HCT116 (cell line): ENCODE results near the gene RAB40AL. TPM values are rescaled to one million over a fixed set of nuclear protein-coding genes. Genes with fewer than 3 reads are reported as not detected.

Source experiments
- ATAC-seq: fragments of 200-7000 bp; cut with Tn5 transposase; 2 replicates; pipeline ENCODE4 v1.9.1; 2020; ENCODE audit warnings: mild to moderate bottlenecking, moderate library complexity
- BruUV-seq: library from RNA; stranded (reverse); fragments of 400-500 nt; replicated peaks from 2 replicates; lab custom pipeline; 2021; lab: Mats Ljungman, UMichigan
- CTCF ChIA-PET: fragments of 300-600 bp; sonication (Branson Sonifier 250); formaldehyde crosslinking; loops from one replicate; lab custom pipeline; 2021; ENCODE audit warnings: antibody characterized with exemption; lab: Charles Lee
- POLR2A ChIA-PET: fragments of 300-600, 350-600 bp; sonication (Branson Sonifier 250); formaldehyde crosslinking; loops from one replicate; lab custom pipeline; 2021; ENCODE audit warnings: antibody characterized with exemption; lab: Charles Lee
- RAD21 ChIA-PET, 2 experiments: fragments of 300-600 bp; sonication (Branson Sonifier 250); formaldehyde crosslinking; loops; one replicate each; lab custom pipeline; 2023; ENCODE audit warnings: low total read pairs in 2 of 2; ENCODE audit not compliant: uncharacterized antibody in 2 of 2, unreplicated experiment in 2 of 2, low non-redundant PET in 1 of 2; lab: Charles Lee
- DNase-seq: peaks from one replicate; pipeline ENCODE4 v3.0.0-alpha.2; 2010; ENCODE audit warnings: low read depth, low spot score
- H2AFZ ChIP-seq: fragments of 200-600 bp; shearing (Covaris generic), sonication (generic); 2 replicates; pipeline ENCODE4 v1.6.1; 2017; ENCODE audit warnings: low read depth, mixed run types, mixed read lengths, antibody characterized with exemption, low read length; ENCODE audit not compliant: poor library complexity, severe bottlenecking
- H3K27ac ChIP-seq: 2 replicates; pipeline ENCODE4 v1.5.1; 2012; ENCODE audit warnings: low read depth, low read length
- H3K27me3 ChIP-seq: fragments of 200-600 bp; sonication (generic); 2 replicates; pipeline ENCODE4 v1.6.1; 2016; ENCODE audit warnings: mixed run types, low read length, mixed read lengths; ENCODE audit not compliant: insufficient read depth
- H3K36me3 ChIP-seq, 2 experiments: fragments of 200-500 bp in 1 of 2; fragments of 200-600 bp in 1 of 2; sonication (Bioruptor generic) in 1 of 2; sonication (generic) in 1 of 2; 2 replicates each; pipeline versions ENCODE4 v1.5.1 to v1.6.1; 2014 to 2016; ENCODE audit warnings: low read length in 2 of 2, inconsistent platforms in 1 of 2, mixed read lengths in 1 of 2, mixed run types in 1 of 2; ENCODE audit not compliant: insufficient read depth in 2 of 2, control insufficient read depth in 1 of 2
- H3K4me1 ChIP-seq, 2 experiments: fragments of 200-600 bp in 1 of 2; sonication (generic) in 1 of 2; 2 replicates each; pipeline versions ENCODE4 v1.5.1 to v1.6.1; 2012 to 2017; ENCODE audit warnings: low read length in 2 of 2, inconsistent platforms in 1 of 2, mild to moderate bottlenecking in 1 of 2, mixed read lengths in 1 of 2, mixed run types in 1 of 2, moderate library complexity in 1 of 2; ENCODE audit not compliant: insufficient read depth in 2 of 2, control insufficient read depth in 1 of 2
- H3K4me2 ChIP-seq: fragments of 200-600 bp; sonication (generic); 2 replicates; pipeline ENCODE4 v1.6.1; 2017; ENCODE audit warnings: mixed run types, low read length, mixed read lengths
- H3K4me3 ChIP-seq, 2 experiments: fragments of 200-600 bp in 1 of 2; sonication (generic) in 1 of 2; replicated peaks in 1 of 2; 2 replicates each; pipeline ENCODE4 v1.5.1; 2011 to 2016; ENCODE audit warnings: low read length in 2 of 2, control low read depth in 1 of 2, low read depth in 1 of 2, mild to moderate bottlenecking in 1 of 2, mixed read lengths in 1 of 2, mixed run types in 1 of 2
- H3K79me2 ChIP-seq: fragments of 200-600 bp; sonication (generic); 2 replicates; pipeline ENCODE4 v1.6.1; 2017; ENCODE audit warnings: mild to moderate bottlenecking, mixed run types, low read length, moderate library complexity, mixed read lengths; ENCODE audit not compliant: insufficient read depth
- H3K9ac ChIP-seq: fragments of 200-600 bp; sonication (generic); 2 replicates; pipeline ENCODE4 v1.6.1; 2016; ENCODE audit warnings: low read length, mixed read lengths
- H3K9me2 ChIP-seq: fragments of 200-600 bp; sonication (generic), shearing (Covaris generic); 2 replicates; pipeline ENCODE4 v1.6.1; 2017; ENCODE audit warnings: mixed run types, mild to moderate bottlenecking, moderate library complexity; ENCODE audit not compliant: insufficient read depth
- H3K9me3 ChIP-seq, 2 experiments: fragments of 200-500 bp in 1 of 2; fragments of 200-600 bp in 1 of 2; sonication (Bioruptor generic) in 1 of 2; sonication (generic) in 1 of 2; 2 replicates each; pipeline ENCODE4 v1.6.1; 2014 to 2017; ENCODE audit warnings: low read length in 2 of 2, mixed read lengths in 2 of 2, inconsistent platforms in 1 of 2, low read depth in 1 of 2, mild to moderate bottlenecking in 1 of 2, mixed run types in 1 of 2, moderate library complexity in 1 of 2; ENCODE audit not compliant: control insufficient read depth in 1 of 2, insufficient read depth in 1 of 2
- H4K20me1 ChIP-seq: fragments of 200-600 bp; sonication (generic), shearing (Covaris generic); 2 replicates; pipeline ENCODE4 v1.6.1; 2017; ENCODE audit warnings: mixed run types, mild to moderate bottlenecking, moderate library complexity; ENCODE audit not compliant: insufficient read depth
- CBX3 ChIP-seq: IDR thresholded peaks from 2 replicates; pipeline ENCODE4 v1.6.1; 2012; ENCODE audit warnings: low read depth
- EGR1 ChIP-seq: IDR thresholded peaks from 2 replicates; pipeline ENCODE4 v1.6.1; 2012; ENCODE audit warnings: low read depth
- ELF1 ChIP-seq: IDR thresholded peaks from 2 replicates; pipeline ENCODE4 v1.6.1; 2012; ENCODE audit warnings: low read depth, borderline replicate concordance
- POLR2AphosphoS5 ChIP-seq: IDR thresholded peaks from 2 replicates; pipeline ENCODE4 v1.6.1; 2011; ENCODE audit warnings: mild to moderate bottlenecking, low read depth, low read length, moderate library complexity
- RAD21 ChIP-seq: IDR thresholded peaks from 2 replicates; pipeline ENCODE4 v1.6.1; 2012; ENCODE audit warnings: low read depth, mild to moderate bottlenecking
- SIN3A ChIP-seq: IDR thresholded peaks from 2 replicates; pipeline ENCODE4 v1.6.1; 2012; ENCODE audit warnings: low read depth
- SRF ChIP-seq: IDR thresholded peaks from 2 replicates; pipeline ENCODE4 v1.6.1; 2012; ENCODE audit warnings: low read depth
- ZFX ChIP-seq: fragments of 450-650 bp; IDR thresholded peaks from 2 replicates; pipeline ENCODE4 v1.6.1; 2017
- intact Hi-C: fragments of 100-400 bp; cut with micrococcal nuclease; formaldehyde crosslinking; loops from 2 replicates; pipeline ENCODE4 v1.10.0; 2022
- total RNA-seq: library from RNA; stranded (reverse); gene quantifications from one replicate; pipeline ENCODE4 v1.2.1, GENCODE V29; 2021; ENCODE audit not compliant: unreplicated experiment
- TF ChIP-seq, protein P1 (sequence below): IDR thresholded peaks from 2 replicates; pipeline ENCODE4 v1.6.1; 2012
- TF ChIP-seq, protein P2 (sequence below), 3 experiments: fragments of 200-600 bp in 1 of 3; sonication (generic) in 1 of 3; IDR thresholded peaks in 2 of 3; conservative IDR thresholded peaks in 1 of 3; 2 replicates each; pipeline ENCODE4 v1.5.1; 2012 to 2017; ENCODE audit warnings: low read depth in 2 of 3, low read length in 2 of 3, antibody characterized with exemption in 1 of 3, borderline replicate concordance in 1 of 3, control low read depth in 1 of 3, mild to moderate bottlenecking in 1 of 3, mixed read lengths in 1 of 3, mixed run types in 1 of 3, moderate library complexity in 1 of 3; ENCODE audit not compliant: insufficient read depth in 1 of 3

RAB40AL gene
- total RNA-seq, 1 experiment from 2014 or later: 0.84 TPM

DNA sequence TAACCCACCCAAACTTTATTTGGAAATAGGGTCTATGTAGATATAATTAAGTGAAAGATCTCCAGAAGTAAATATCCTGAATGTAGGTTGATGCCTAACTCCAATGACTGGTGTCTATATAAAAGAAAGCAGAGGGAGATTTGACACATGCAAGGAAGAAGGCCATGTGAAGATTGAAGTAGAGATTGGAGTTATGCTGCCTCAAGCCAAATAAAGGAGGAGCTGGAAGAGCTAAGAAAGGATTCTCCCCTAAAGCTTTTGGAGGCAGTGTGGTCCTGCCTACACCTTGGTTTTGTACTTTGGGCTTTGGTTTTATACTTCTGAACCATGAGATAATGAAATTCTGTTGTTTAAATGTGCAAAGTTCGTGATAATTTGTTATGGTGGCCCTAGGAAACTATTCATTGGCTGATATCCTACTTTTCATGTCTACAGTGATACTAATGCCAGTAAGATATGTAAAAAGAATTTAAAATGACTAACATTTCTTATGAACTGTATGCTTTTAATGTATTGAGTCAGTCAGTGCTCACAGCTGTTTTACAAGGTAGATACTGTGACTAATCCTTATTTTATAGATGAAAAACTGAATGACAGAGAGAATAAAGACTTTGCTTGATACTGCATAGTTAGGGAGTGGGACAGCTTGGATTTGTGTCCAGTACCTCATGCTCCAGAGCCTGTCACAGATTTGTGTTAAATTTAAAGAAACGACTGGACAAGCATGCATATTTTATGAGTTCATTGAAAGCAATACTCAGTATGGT, 5.9 kb upstream of the RAB40AL start:
- Histone ChIP-seq H3K4me1 (no peaks in the 10 kb centered on the region), H3K9me3 (no peaks in the 10 kb centered on the region), H3K9me2 (no peaks in the 10 kb centered on the region), H2AFZ (no peak overlapping the region), H3K36me3 (no peaks in the 10 kb centered on the region), H3K27me3 (no peaks in the 10 kb centered on the region), H3K27ac (no peak overlapping the region), H3K4me2 (0 out of 2 replicates have a peak overlapping the region, but pooled peaks have one; percentile 1), H4K20me1 (no peaks in the 10 kb centered on the region), H3K9ac (no peak overlapping the region), H3K4me3 (no peak overlapping the region), H3K79me2 (no peaks in the 10 kb centered on the region)
- ATAC-seq (no peak), DNase-seq (no peak)
- TF ChIP-seq ZFX: no peak
- TF ChIP-seq SIN3A: no peak
- no peak for TF ChIP-seq SRF
- no peak for TF ChIP-seq CBX3
- no peak for TF ChIP-seq ELF1
- no peak for TF ChIP-seq EGR1
- TF ChIP-seq, protein P1, sequence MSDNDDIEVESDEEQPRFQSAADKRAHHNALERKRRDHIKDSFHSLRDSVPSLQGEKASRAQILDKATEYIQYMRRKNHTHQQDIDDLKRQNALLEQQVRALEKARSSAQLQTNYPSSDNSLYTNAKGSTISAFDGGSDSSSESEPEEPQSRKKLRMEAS: no peak
- no peak for TF ChIP-seq POLR2AphosphoS5
- POLR2A ChIA-PET: no interaction called here
- intact Hi-C loops: loop anchor here (5.0 kb wide), 1 partner anchor 246 kb away; no protein-coding TSS in a partner anchor
- RAD21 ChIA-PET: no interaction called here
- no TSS peak for BruUV-seq
- CTCF ChIA-PET: no interaction called here

DNA sequence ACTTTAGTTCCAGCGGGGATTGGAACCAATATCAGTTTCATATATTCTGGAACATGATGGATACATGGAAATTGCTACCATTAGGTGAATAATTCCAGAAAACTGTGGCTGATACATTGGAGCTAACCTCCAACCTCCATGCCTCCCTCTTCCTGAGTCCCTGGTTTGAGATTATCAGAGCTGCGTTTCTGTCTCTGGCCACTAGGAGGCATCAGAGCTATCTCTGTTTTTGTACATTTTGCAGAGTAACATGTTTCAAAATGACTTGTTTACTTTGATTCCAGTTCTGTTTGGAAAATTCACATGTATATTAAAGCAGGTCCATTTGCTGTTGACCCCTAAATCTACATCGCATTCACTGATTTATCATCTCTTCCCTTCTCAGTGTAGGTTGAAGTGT, 2.4 kb upstream of the RAB40AL start:
- H3K79me2 ChIP-seq: no peaks in the 10 kb centered on the region
- intact Hi-C loops: loop anchor here (5.0 kb wide), 1 partner anchor 243 kb away; no protein-coding TSS in a partner anchor
- H3K4me2 ChIP-seq: no peak overlapping the region
- ChIA-PET RAD21 (interaction anchor here in 1 of 2 experiments (1.2 kb wide), 1 partner anchor 17 kb away, joined by 5 read pairs; no protein-coding TSS in a partner anchor), POLR2A (no interaction called here), CTCF (interaction anchor here (0.7 to 1.9 kb wide), 8 partner anchors 8 to 242 kb away, joined by 3 to 6 read pairs (median 3); no protein-coding TSS in a partner anchor)
- no peaks in the 10 kb centered on the region for H3K4me1 ChIP-seq
- DNase-seq (no peak), ATAC-seq (no peak)
- no TSS peak for BruUV-seq
- TF ChIP-seq RAD21 (0 out of 2 replicates have a peak, but pooled peaks have one; percentile 8), EGR1 (no peak)
- TF ChIP-seq, protein P1: no peak
- TF ChIP-seq, protein P2, sequence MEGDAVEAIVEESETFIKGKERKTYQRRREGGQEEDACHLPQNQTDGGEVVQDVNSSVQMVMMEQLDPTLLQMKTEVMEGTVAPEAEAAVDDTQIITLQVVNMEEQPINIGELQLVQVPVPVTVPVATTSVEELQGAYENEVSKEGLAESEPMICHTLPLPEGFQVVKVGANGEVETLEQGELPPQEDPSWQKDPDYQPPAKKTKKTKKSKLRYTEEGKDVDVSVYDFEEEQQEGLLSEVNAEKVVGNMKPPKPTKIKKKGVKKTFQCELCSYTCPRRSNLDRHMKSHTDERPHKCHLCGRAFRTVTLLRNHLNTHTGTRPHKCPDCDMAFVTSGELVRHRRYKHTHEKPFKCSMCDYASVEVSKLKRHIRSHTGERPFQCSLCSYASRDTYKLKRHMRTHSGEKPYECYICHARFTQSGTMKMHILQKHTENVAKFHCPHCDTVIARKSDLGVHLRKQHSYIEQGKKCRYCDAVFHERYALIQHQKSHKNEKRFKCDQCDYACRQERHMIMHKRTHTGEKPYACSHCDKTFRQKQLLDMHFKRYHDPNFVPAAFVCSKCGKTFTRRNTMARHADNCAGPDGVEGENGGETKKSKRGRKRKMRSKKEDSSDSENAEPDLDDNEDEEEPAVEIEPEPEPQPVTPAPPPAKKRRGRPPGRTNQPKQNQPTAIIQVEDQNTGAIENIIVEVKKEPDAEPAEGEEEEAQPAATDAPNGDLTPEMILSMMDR (IDR thresholded peaks at IDR 0.05 in 2 of 3, conservative IDR thresholded peaks at IDR 0.05 in 1 of 3; ENCODE audit: borderline replicate concordance in 1 of 3, insufficient read depth in 1 of 3, low read depth in 2 of 3, low read length in 2 of 3): peak; percentile 10 to 62 (median 59); a peak in 4 of 6 replicates
- H3K4me3 ChIP-seq: no peak overlapping the region
- H3K9ac ChIP-seq: no peak overlapping the region
- no peak overlapping the region for H2AFZ ChIP-seq
- H3K36me3 ChIP-seq: no peaks in the 10 kb centered on the region
- no peaks in the 10 kb centered on the region for H3K9me3 ChIP-seq
- no peaks in the 10 kb centered on the region for H3K27me3 ChIP-seq
- H4K20me1 ChIP-seq: no peaks in the 10 kb centered on the region
- H3K9me2 ChIP-seq: no peaks in the 10 kb centered on the region
- no peak overlapping the region for H3K27ac ChIP-seq
